GM12872 (cell line): ENCODE data around the gene TPH2.

Experiments used
- CTCF ChIP-seq: IDR thresholded peaks from 3 replicates; pipeline ENCODE4 v1.5.1; 2011; ENCODE audit warnings: low read depth, mild to moderate bottlenecking, low read length, moderate library complexity; ENCODE audit not compliant: insufficient read depth

Gene TPH2

GRCh38 chr12:71940068-71940467, 1.4 kb downstream of the TPH2 start:
- TF ChIP-seq CTCF: no peak

GRCh38 chr12:71941174-71941573, 2.5 kb downstream of the TPH2 start:
- no peak for TF ChIP-seq CTCF

- TF ChIP-seq CTCF: no peak
Observed at GRCh38 chr12:71942259-71942658, 3.6 kb downstream of the TPH2 start.

- no peak for TF ChIP-seq CTCF
Observed at GRCh38 chr12:71942703-71943102, 4.1 kb downstream of the TPH2 start.

GRCh38 chr12:71945121-71945520, 6.5 kb downstream of the TPH2 start:
- no peak for TF ChIP-seq CTCF

- TF ChIP-seq CTCF: no peak
Observed at GRCh38 chr12:71945883-71946282, 7.2 kb downstream of the TPH2 start.

GRCh38 chr12:71947645-71948105, 9.0 kb downstream of the TPH2 start:
- TF ChIP-seq CTCF: no peak

GRCh38 chr12:71948390-71948789, 9.7 kb downstream of the TPH2 start:
- no peak for TF ChIP-seq CTCF
